Urinary bladder (tissue), 4 donors: Measurements from ENCODE around the gene LHX2. TPM values are rescaled to one million over a fixed set of nuclear protein-coding genes. Genes with fewer than 3 reads are reported as not detected.
"Not testable (repeated sequence)": the region's sequence is repeated elsewhere in the genome, so short reads cannot be mapped to it uniquely, and the experiment has no call there.

Source experiments
- DNase-seq: peaks from one replicate; pipeline ENCODE4 v3.0.0-alpha.2; 2015; ENCODE audit errors: extremely low spot score
- H3K27ac ChIP-seq: one replicate; pipeline ENCODE4 v1.5.1; 2013; ENCODE audit warnings: low read depth, mild to moderate bottlenecking, moderate library complexity
- H3K36me3 ChIP-seq: one replicate; pipeline ENCODE4 v1.6.1; 2013; ENCODE audit warnings: mild to moderate bottlenecking, moderate library complexity; ENCODE audit not compliant: insufficient read depth
- H3K4me1 ChIP-seq: one replicate; pipeline ENCODE4 v1.6.1; 2013; ENCODE audit warnings: mild to moderate bottlenecking, moderate library complexity; ENCODE audit not compliant: insufficient read depth
- H3K4me3 ChIP-seq: one replicate; pipeline ENCODE4 v1.5.1; 2013; ENCODE audit warnings: low read depth, low read length
- WGBS: extraction: QIAGEN DNeasy Blood & Tissue Kit; methylation state at CpG from one replicate; pipeline ENCODE4 v1.1.7; 2013; 5-methylcytosine and 5-hydroxymethylcytosine counted together
- polyA plus RNA-seq: library from polyadenylated mRNA; stranded (reverse); fragments of 200-250 nt; gene quantifications from one replicate; pipeline ENCODE4 v1.2.3, GENCODE V29; 2013
- total RNA-seq: library from RNA; depleted of rRNA; stranded (reverse); fragments of >200 nt; gene quantifications from one replicate; pipeline ENCODE4 v1.2.3, GENCODE V29; 2014
- donor health status: healthy with polysubstance abuse.
- donor health status: healthy.

The LHX2 gene
- not detected for total RNA-seq
- not detected for polyA plus RNA-seq

GRCh38 chr9:124011460-124012301 lies at the start of gene LHX2:
Gene LHX2 (plus strand): TSS chr9:124011768. CDS start chr9:124012349, 581 bp downstream.
- 1% methylated on average over 95 of the region's 95 CpGs for WGBS
- Histone ChIP-seq H3K4me1 (no peaks in the 10 kb centered on the region), H3K4me3 (peak within 1 kb of the TSS; percentile 31), H3K36me3 (no peaks in the 10 kb centered on the region), H3K27ac (no peak within 1 kb of the TSS)
- peak; percentile 32 for DNase-seq

GRCh38 chr9:123964761-123965160 lies 46.8 kb upstream of the LHX2 start:
- Histone ChIP-seq H3K36me3 (no peaks in the 10 kb centered on the region), H3K4me1 (no peaks in the 10 kb centered on the region), H3K27ac (no peak overlapping the region), H3K4me3 (no peak overlapping the region)
- WGBS: 77% methylated on average over 12 of the region's 12 CpGs
- no peak for DNase-seq

DNA sequence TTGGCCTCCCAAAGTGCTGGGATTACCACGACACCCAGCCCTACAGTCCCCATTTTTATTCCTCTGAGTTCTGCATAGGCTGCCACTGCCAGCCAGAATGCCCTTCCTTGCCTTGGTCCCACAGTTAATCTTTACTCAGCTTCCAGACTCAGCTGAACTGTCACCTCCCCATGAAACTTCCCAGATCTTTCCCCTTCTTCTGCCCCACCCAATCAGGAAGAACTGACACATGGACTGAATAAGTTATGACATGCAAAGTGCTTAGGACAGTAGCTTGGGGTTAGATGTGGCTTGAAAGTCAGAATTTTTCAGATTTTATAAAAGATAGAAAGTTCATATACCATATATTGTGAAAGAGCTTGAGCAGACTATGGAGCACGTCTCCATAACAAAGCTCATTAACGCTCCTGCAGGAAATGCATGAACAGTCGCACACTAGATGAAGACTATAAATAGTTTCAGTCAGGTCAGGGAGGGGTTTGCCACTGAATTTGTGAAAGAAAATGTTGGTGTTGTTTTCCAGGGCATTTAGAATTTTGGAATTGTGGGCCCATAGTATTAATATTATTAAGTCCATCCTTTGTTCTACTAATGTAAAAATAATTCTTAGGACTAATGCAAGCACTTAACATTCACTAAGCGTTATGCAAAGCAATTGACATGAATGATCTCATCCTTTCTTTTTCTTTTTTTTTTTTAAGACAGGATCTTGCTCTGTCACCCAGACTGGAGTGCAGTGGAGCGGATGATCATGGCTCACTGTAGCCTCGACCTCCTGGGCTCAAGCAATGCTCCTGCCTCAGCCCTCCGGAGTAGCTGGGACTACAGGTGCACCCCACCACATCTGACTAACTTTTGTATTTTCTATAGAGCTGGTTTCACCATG lies 45.5 kb upstream of the LHX2 start:
- 68% methylated on average over 8 of the region's 8 CpGs for WGBS
- H3K36me3 ChIP-seq: no peaks in the 10 kb centered on the region

DNA sequence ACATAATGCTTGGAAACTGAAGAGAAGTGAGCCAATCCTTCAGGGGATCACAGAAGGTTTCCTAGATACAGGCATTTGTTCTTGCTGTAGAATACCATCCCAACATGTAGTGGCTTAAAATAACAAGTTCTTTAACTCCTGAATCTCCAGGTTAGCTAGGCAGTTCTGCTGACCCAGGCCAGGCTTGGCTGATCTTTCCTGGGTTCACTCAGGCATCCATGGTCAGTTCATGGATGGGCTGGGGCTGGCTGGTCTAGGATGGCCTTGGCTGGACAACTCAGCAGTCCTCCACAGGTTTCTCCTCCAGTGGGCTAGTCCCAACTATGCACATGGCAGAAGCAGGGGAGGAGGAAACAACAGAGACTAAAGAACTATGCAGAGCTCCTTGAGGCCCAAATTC lies 44.2 kb upstream of the LHX2 start:
- DNase-seq: no peak
- Histone ChIP-seq H3K4me1 (no peaks in the 10 kb centered on the region), H3K4me3 (no peak overlapping the region), H3K27ac (no peak overlapping the region), H3K36me3 (no peaks in the 10 kb centered on the region)

More for the DNA sequence above, 45.5 kb upstream of the LHX2 start:
- Histone ChIP-seq H3K4me1 (no peaks in the 10 kb centered on the region), H3K4me3 (no peak overlapping the region), H3K27ac (no peak overlapping the region)
- DNase-seq: no peak

DNA sequence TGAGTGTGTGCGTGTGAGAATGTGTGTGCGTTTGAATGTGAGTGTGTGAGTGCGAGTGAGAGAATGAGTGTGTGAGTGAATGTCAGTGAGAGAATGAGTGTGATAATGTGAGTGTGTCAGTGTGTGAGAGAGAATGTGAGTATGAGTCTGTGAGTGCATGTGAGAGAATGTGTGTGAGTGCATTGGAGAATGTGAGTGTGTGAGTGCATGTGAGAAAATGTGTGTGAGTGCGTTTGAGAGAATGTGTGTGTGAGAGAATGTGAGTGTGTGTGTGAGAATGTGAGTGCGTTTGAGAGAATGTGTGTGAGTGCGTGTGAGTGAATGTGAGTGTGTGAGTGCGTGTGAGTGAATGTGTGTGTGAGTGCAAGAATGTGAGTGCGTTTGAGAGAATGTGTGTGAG lies 39.0 kb upstream of the LHX2 start:
- Histone ChIP-seq H3K4me3 (no peak overlapping the region), H3K4me1 (no peaks in the 10 kb centered on the region), H3K36me3 (no peaks in the 10 kb centered on the region), H3K27ac (no peak overlapping the region)
- no peak for DNase-seq
- 96% methylated on average over 8 of the region's 8 CpGs for WGBS

DNA sequence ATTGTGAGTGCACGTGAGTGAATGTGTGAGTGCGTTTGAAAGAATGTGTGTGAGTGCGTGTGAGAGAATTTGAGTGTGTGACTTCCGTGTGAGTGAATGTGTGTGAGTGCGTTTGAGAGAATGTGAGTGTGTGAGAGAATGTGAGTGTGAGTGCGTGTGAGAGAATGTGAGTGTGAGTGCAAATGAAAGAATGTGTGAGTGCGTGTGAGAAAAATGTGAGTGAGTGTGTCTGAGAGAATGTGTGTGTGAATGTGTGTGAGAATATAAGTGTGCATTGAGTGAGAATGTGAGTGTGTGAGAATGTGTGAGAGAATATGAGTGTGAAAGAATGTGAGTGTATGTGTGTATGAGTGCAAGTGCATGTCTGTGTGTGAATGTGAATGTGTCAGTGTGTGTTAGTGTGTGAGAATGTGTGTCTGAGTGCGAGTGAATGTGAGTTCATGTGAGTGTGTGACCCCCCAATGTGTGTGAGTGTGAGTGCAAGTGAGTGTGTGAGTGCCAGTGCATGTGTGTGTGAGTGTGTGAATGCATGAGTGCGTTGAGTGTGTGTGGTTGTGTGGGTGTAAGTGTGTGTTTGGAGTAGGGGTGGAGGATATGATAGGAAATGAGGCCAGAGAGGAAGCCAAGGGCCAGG lies 37.9 kb upstream of the LHX2 start:
- Histone ChIP-seq H3K4me3 (no peak overlapping the region), H3K4me1 (no peaks in the 10 kb centered on the region), H3K27ac (no peak overlapping the region), H3K36me3 (no peaks in the 10 kb centered on the region)
- no peak for DNase-seq
- WGBS: 92% methylated on average over 9 of the region's 9 CpGs

GRCh38 chr9:123974471-123974870 lies 37.1 kb upstream of the LHX2 start:
- H3K36me3 ChIP-seq: no peaks in the 10 kb centered on the region
- H3K27ac ChIP-seq: no peak overlapping the region
- H3K4me3 ChIP-seq: no peak overlapping the region
- DNase-seq: no peak
- H3K4me1 ChIP-seq: no peaks in the 10 kb centered on the region
- 72% methylated on average over 12 of the region's 12 CpGs for WGBS

GRCh38 chr9:123975871-123976270 lies 35.7 kb upstream of the LHX2 start:
- H3K27ac ChIP-seq: no peak overlapping the region
- H3K36me3 ChIP-seq: no peaks in the 10 kb centered on the region
- H3K4me3 ChIP-seq: no peak overlapping the region
- 49% methylated on average over 3 of the region's 3 CpGs for WGBS
- DNase-seq: no peak
- no peaks in the 10 kb centered on the region for H3K4me1 ChIP-seq

- 56% methylated on average over 4 of the region's 9 CpGs for WGBS
- H3K4me3 ChIP-seq, DNase-seq, H3K36me3 ChIP-seq, H3K4me1 ChIP-seq, H3K27ac ChIP-seq: not testable (repeated sequence)
Observed at GRCh38 chr9:123976579-123976978, 35.0 kb upstream of the LHX2 start.

- Histone ChIP-seq H3K27ac (no peak overlapping the region), H3K4me1 (no peaks in the 10 kb centered on the region), H3K4me3 (no peak overlapping the region), H3K36me3 (no peaks in the 10 kb centered on the region)
- no peak for DNase-seq
- WGBS: 85% methylated on average over 4 of the region's 5 CpGs
Observed at GRCh38 chr9:123978981-123979380, 32.6 kb upstream of the LHX2 start.

DNA sequence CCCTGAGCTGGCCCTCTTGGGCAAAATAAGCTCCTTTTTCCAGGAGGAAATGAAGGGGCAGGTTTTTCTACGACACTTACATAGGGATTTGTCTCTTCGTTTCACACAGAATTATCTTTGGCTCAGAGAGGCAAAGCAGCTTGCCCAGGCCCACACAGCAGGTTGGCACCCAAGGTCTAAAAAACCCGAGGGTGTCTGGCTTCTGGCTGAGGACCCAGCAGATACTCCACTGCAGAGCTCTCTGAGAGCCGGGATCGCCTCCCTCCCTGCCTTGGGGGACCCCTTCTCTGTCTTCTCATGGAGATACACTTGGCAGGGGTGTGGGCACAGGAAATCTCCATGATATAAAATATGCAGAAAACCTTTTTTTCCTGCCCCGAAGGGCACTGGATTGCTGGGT lies 29.0 kb upstream of the LHX2 start:
- H3K4me3 ChIP-seq: no peak overlapping the region
- no peak overlapping the region for H3K27ac ChIP-seq
- H3K36me3 ChIP-seq: no peaks in the 10 kb centered on the region
- H3K4me1 ChIP-seq: no peaks in the 10 kb centered on the region
- WGBS: 72% methylated on average over 6 of the region's 6 CpGs
- DNase-seq: no peak

DNA sequence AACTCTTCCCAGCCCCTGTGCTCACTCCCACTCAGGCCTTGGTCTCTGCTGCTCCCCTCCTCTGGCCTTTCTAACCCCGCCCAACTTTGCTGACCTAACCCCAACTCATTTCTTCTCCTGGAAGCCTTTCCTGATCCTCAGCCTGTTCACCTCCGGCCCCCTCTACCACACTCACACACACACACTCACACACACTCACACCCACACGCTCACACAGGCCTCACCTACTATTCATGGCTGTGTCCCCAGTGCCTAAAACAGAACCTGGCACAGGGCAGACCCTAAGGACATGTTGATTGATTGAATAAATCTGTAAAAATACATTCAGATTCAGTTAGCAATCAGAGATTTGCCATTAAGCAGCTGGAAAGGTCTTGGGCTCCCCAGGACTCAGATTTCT lies 28.5 kb upstream of the LHX2 start:
- no peaks in the 10 kb centered on the region for H3K36me3 ChIP-seq
- no peaks in the 10 kb centered on the region for H3K4me1 ChIP-seq
- H3K4me3 ChIP-seq: no peak overlapping the region
- no peak overlapping the region for H3K27ac ChIP-seq
- WGBS: 87% methylated on average over 3 of the region's 3 CpGs
- no peak for DNase-seq

DNA sequence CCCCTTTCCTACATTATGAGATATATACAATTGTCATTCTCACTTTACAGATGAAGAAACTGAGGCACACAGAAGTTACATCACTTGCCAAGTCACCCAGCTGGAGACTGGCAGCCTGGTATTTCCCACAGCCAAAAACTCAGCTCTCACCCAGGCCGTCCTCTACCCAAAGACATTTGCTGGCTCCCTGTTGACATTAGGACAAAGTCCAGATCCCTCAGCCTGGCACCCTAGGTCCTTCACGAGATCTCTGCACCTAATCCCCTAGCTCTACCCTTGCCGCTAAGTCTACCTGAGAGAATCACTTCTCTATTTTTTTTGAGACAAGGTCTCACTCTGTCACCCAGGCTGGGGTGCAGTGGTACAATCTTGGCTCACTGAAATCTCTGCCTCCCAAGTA lies 26.8 kb upstream of the LHX2 start:
- Histone ChIP-seq H3K4me3 (no peak overlapping the region), H3K4me1 (no peaks in the 10 kb centered on the region), H3K27ac (no peak overlapping the region), H3K36me3 (no peaks in the 10 kb centered on the region)
- DNase-seq: no peak
- whole genome bisulfite sequencing: 88% methylated on average over 3 of the region's 3 CpGs
